Measurements from ENCODE around the gene XRRA1. TPM values are rescaled to one million over a fixed set of nuclear protein-coding genes. Genes with fewer than 3 reads are reported as not detected.

XRRA1 gene
- total RNA-seq, 1 donor from 2014 or later = 9.6 TPM

GRCh38 chr11:74933765-74934164 lies 15.1 kb downstream of the XRRA1 start:
- peaks cover 0 to 14% of the 10 kb centered on the region in 2 donors for H3K36me3 ChIP-seq
- H3K9me3 ChIP-seq = no peaks in the 10 kb centered on the region
- DNase-seq (ENCODE audit: extremely low spot score in 2 of 2) = no peak
- H3K27me3 ChIP-seq = no peaks in the 10 kb centered on the region
- no peak overlapping the region for H3K27ac ChIP-seq
- no peak overlapping the region for H3K4me3 ChIP-seq
- intact Hi-C loops (cut with DNase I) = loop anchor here (5.0 kb wide), 1 partner anchor 99 kb away; no protein-coding TSS in a partner anchor
- TF ChIP-seq CTCF (IDR thresholded peaks at IDR 0.05) = no peak
- no peak for TF ChIP-seq POLR2A (IDR thresholded peaks at IDR 0.05)
- TF ChIP-seq POLR2AphosphoS5 (IDR thresholded peaks at IDR 0.05; ENCODE audit: insufficient read depth in 1 of 2, low read depth in 1 of 2) = no peak
- no peaks in the 10 kb centered on the region for H3K4me1 ChIP-seq

GRCh38 chr11:74932797-74933196 lies 16.1 kb downstream of the XRRA1 start:
- DNase-seq (ENCODE audit: extremely low spot score in 2 of 2) = no peak
- Histone ChIP-seq H3K9me3 (no peaks in the 10 kb centered on the region), H3K27ac (no peak overlapping the region), H3K27me3 (no peaks in the 10 kb centered on the region), H3K4me1 (no peaks in the 10 kb centered on the region), H3K4me3 (no peak overlapping the region), H3K36me3 (peaks cover 0 to 14% of the 10 kb centered on the region in 2 donors)
- intact Hi-C loops (cut with DNase I) = loop anchor here (5.0 kb wide), 1 partner anchor 100 kb away; no protein-coding TSS in a partner anchor
- no peak for TF ChIP-seq POLR2A (IDR thresholded peaks at IDR 0.05)
- TF ChIP-seq CTCF (IDR thresholded peaks at IDR 0.05) = no peak
- TF ChIP-seq POLR2AphosphoS5 (IDR thresholded peaks at IDR 0.05; ENCODE audit: insufficient read depth in 1 of 2, low read depth in 1 of 2) = no peak

GRCh38 chr11:74932169-74932568 lies 16.7 kb downstream of the XRRA1 start:
- intact Hi-C loops (cut with DNase I) = loop anchor here (5.0 kb wide), 1 partner anchor 100 kb away; no protein-coding TSS in a partner anchor
- Histone ChIP-seq H3K9me3 (no peaks in the 10 kb centered on the region), H3K27me3 (no peaks in the 10 kb centered on the region), H3K36me3 (peaks cover 0 to 14% of the 10 kb centered on the region in 2 donors), H3K27ac (no peak overlapping the region), H3K4me1 (no peaks in the 10 kb centered on the region), H3K4me3 (no peak overlapping the region)
- TF ChIP-seq CTCF (IDR thresholded peaks at IDR 0.05) (no peak), POLR2A (IDR thresholded peaks at IDR 0.05) (no peak), POLR2AphosphoS5 (IDR thresholded peaks at IDR 0.05; ENCODE audit: insufficient read depth in 1 of 2, low read depth in 1 of 2) (no peak)
- no peak for DNase-seq (ENCODE audit: extremely low spot score in 2 of 2)

- H3K27ac ChIP-seq = no peak overlapping the region
- H3K4me3 ChIP-seq = no peak overlapping the region
- H3K9me3 ChIP-seq = no peaks in the 10 kb centered on the region
- no peaks in the 10 kb centered on the region for H3K36me3 ChIP-seq
- no peaks in the 10 kb centered on the region for H3K4me1 ChIP-seq
- DNase-seq (ENCODE audit: extremely low spot score in 2 of 2) = no peak
- TF ChIP-seq CTCF (IDR thresholded peaks at IDR 0.05) (peak; percentile 56 to 86 (median 72)), POLR2AphosphoS5 (IDR thresholded peaks at IDR 0.05; ENCODE audit: insufficient read depth in 1 of 2, low read depth in 1 of 2) (no peak), POLR2A (IDR thresholded peaks at IDR 0.05) (no peak)
- intact Hi-C loops (cut with DNase I) = loop anchor here (5.0 kb wide), 1 partner anchor 103 kb away; no protein-coding TSS in a partner anchor
- H3K27me3 ChIP-seq = no peaks in the 10 kb centered on the region
Observed at GRCh38 chr11:74929431-74930363, 19.2 kb downstream of the XRRA1 start.

- no peak overlapping the region for H3K27ac ChIP-seq
- no peaks in the 10 kb centered on the region for H3K4me1 ChIP-seq
- intact Hi-C loops (cut with DNase I) = no loop called here
- no peak overlapping the region for H3K4me3 ChIP-seq
- no peaks in the 10 kb centered on the region for H3K27me3 ChIP-seq
- DNase-seq (ENCODE audit: extremely low spot score in 2 of 2) = no peak
- no peak for TF ChIP-seq POLR2A (IDR thresholded peaks at IDR 0.05)
- no peak for TF ChIP-seq CTCF (IDR thresholded peaks at IDR 0.05)
- TF ChIP-seq POLR2AphosphoS5 (IDR thresholded peaks at IDR 0.05; ENCODE audit: insufficient read depth in 1 of 2, low read depth in 1 of 2) = no peak
- no peaks in the 10 kb centered on the region for H3K9me3 ChIP-seq
- H3K36me3 ChIP-seq = no peaks in the 10 kb centered on the region
Observed at GRCh38 chr11:74927496-74927895, 21.4 kb downstream of the XRRA1 start.
